ENCODE results near the gene ZNF236.
A peak's percentile ranks its signal among the peaks of the same experiment; 100 is the strongest.
"Not testable (repeated sequence)": the region's sequence is repeated elsewhere in the genome, so short reads cannot be mapped to it uniquely, and the experiment has no call there.

ZNF236 gene

GRCh38 chr18:76805221-76805620 lies 17.1 kb upstream of the ZNF236 start:
- H4K8ac ChIP-seq (ENCODE audit: low read depth, low read length), result no peak overlapping the region
- H3K14ac ChIP-seq (ENCODE audit: low read length), result no peak overlapping the region
- no peak overlapping the region for H3K27ac ChIP-seq (ENCODE audit: low read depth, low read length)
- no peaks in the 10 kb centered on the region for H3K9me3 ChIP-seq (ENCODE audit: insufficient read depth, low read depth, low read length)
- no peak overlapping the region for H2BK5ac ChIP-seq (ENCODE audit: low read depth, low read length, poor library complexity)
- no peak overlapping the region for H2BK12ac ChIP-seq (ENCODE audit: low read length)
- no peak overlapping the region for H3K18ac ChIP-seq (ENCODE audit: low read length)
- no peaks in the 10 kb centered on the region for H3K27me3 ChIP-seq (ENCODE audit: insufficient read depth, low read length)
- H3K36me3 ChIP-seq (ENCODE audit: control insufficient read depth in 1 of 2, insufficient read depth in 2 of 2, low read length in 2 of 2), result peaks cover 0 to 3% of the 10 kb centered on the region in 2 experiments
- no peak overlapping the region for H3K9ac ChIP-seq (ENCODE audit: low read length)
- H2AK5ac ChIP-seq (ENCODE audit: low read length), result no peak overlapping the region
- no peak overlapping the region for H4K91ac ChIP-seq (ENCODE audit: low read depth, low read length)
- peaks cover 0 to 2% of the 10 kb centered on the region in 2 experiments for H3K4me1 ChIP-seq (ENCODE audit: control insufficient read depth in 1 of 2, insufficient read depth in 2 of 2, low read length in 2 of 2)
- no peak overlapping the region for H3K4me3 ChIP-seq (ENCODE audit: low read depth, low read length)
- H3K79me2 ChIP-seq (ENCODE audit: control insufficient read depth, insufficient read depth, low read length, poor library complexity), result no peaks in the 10 kb centered on the region
- H3K4me2 ChIP-seq (ENCODE audit: low read length), result no peak overlapping the region
- WGBS (ENCODE audit: extremely low coverage, insufficient coverage, insufficient read length), result no CpG with 5 or more reads among the region's 7 CpGs
- no peak overlapping the region for H4K12ac ChIP-seq (ENCODE audit: low read depth, low read length)
- no peaks in the 10 kb centered on the region for H3K79me1 ChIP-seq (ENCODE audit: low read length)
- no peak overlapping the region for H3K23ac ChIP-seq (ENCODE audit: low read length)
- no peak overlapping the region for H3K4ac ChIP-seq (ENCODE audit: low read depth, low read length)
- no peak for DNase-seq
- no peak overlapping the region for H2BK120ac ChIP-seq (ENCODE audit: insufficient read depth, low read length, poor library complexity)
- H2AFZ ChIP-seq (ENCODE audit: insufficient read depth, low read length, poor library complexity), result no peak overlapping the region

- Histone ChIP-seq H3K36me3 (ENCODE audit: control insufficient read depth in 1 of 2, insufficient read depth in 2 of 2, low read length in 2 of 2) (peaks cover 0 to 3% of the 10 kb centered on the region in 2 experiments), H3K9ac (ENCODE audit: low read length) (no peak overlapping the region), H3K14ac (ENCODE audit: low read length) (no peak overlapping the region), H2BK5ac (ENCODE audit: low read depth, low read length, poor library complexity) (no peak overlapping the region), H4K12ac (ENCODE audit: low read depth, low read length) (no peak overlapping the region), H4K8ac (ENCODE audit: low read depth, low read length) (no peak overlapping the region), H2BK12ac (ENCODE audit: low read length) (no peak overlapping the region), H3K4me3 (ENCODE audit: low read depth, low read length) (no peak overlapping the region), H2BK120ac (ENCODE audit: insufficient read depth, low read length, poor library complexity) (no peak overlapping the region), H3K79me1 (ENCODE audit: low read length) (no peaks in the 10 kb centered on the region), H3K18ac (ENCODE audit: low read length) (no peak overlapping the region), H4K91ac (ENCODE audit: low read depth, low read length) (no peak overlapping the region), H3K79me2 (ENCODE audit: control insufficient read depth, insufficient read depth, low read length, poor library complexity) (no peaks in the 10 kb centered on the region), H3K4me1 (ENCODE audit: control insufficient read depth in 1 of 2, insufficient read depth in 2 of 2, low read length in 2 of 2) (peaks cover 0 to 2% of the 10 kb centered on the region in 2 experiments), H3K4ac (ENCODE audit: low read depth, low read length) (no peak overlapping the region), H2AK5ac (ENCODE audit: low read length) (no peak overlapping the region), H3K27ac (ENCODE audit: low read depth, low read length) (no peak overlapping the region), H3K27me3 (ENCODE audit: insufficient read depth, low read length) (no peaks in the 10 kb centered on the region), H3K23ac (ENCODE audit: low read length) (no peak overlapping the region), H3K4me2 (ENCODE audit: low read length) (no peak overlapping the region), H3K9me3 (ENCODE audit: insufficient read depth, low read depth, low read length) (no peaks in the 10 kb centered on the region), H2AFZ (ENCODE audit: insufficient read depth, low read length, poor library complexity) (no peak overlapping the region)
- peak; percentile 10 to 22 for DNase-seq
- WGBS (ENCODE audit: extremely low coverage, insufficient coverage, insufficient read length), result no CpG with 5 or more reads among the region's 7 CpGs
These were observed 16.1 kb upstream of the ZNF236 start for GRCh38 chr18:76806301-76806700.

GRCh38 chr18:76808561-76808960 lies 13.8 kb upstream of the ZNF236 start:
- no peaks in the 10 kb centered on the region for H3K27me3 ChIP-seq (ENCODE audit: insufficient read depth, low read length)
- H2AK5ac ChIP-seq (ENCODE audit: low read length), result no peak overlapping the region
- H3K4me3 ChIP-seq (ENCODE audit: low read depth, low read length), result no peak overlapping the region
- no CpG with 5 or more reads among the region's 10 CpGs for WGBS (ENCODE audit: extremely low coverage, insufficient coverage, insufficient read length)
- no peak overlapping the region for H3K4me2 ChIP-seq (ENCODE audit: low read length)
- H3K79me1 ChIP-seq (ENCODE audit: low read length), result peaks cover 2% of the 10 kb centered on the region
- no peak overlapping the region for H2BK12ac ChIP-seq (ENCODE audit: low read length)
- no peaks in the 10 kb centered on the region for H3K4me1 ChIP-seq (ENCODE audit: control insufficient read depth in 1 of 2, insufficient read depth in 2 of 2, low read length in 2 of 2)
- H3K14ac ChIP-seq (ENCODE audit: low read length), result no peak overlapping the region
- H3K36me3 ChIP-seq (ENCODE audit: control insufficient read depth in 1 of 2, insufficient read depth in 2 of 2, low read length in 2 of 2), result peaks cover 0 to 3% of the 10 kb centered on the region in 2 experiments
- H3K4ac ChIP-seq (ENCODE audit: low read depth, low read length), result no peak overlapping the region
- no peak overlapping the region for H4K8ac ChIP-seq (ENCODE audit: low read depth, low read length)
- H3K9ac ChIP-seq (ENCODE audit: low read length), result no peak overlapping the region
- H2BK120ac ChIP-seq (ENCODE audit: insufficient read depth, low read length, poor library complexity), result no peak overlapping the region
- no peaks in the 10 kb centered on the region for H3K9me3 ChIP-seq (ENCODE audit: insufficient read depth, low read depth, low read length)
- no peak overlapping the region for H4K91ac ChIP-seq (ENCODE audit: low read depth, low read length)
- no peak overlapping the region for H3K27ac ChIP-seq (ENCODE audit: low read depth, low read length)
- H4K12ac ChIP-seq (ENCODE audit: low read depth, low read length), result no peak overlapping the region
- DNase-seq, result no peak
- no peak overlapping the region for H3K18ac ChIP-seq (ENCODE audit: low read length)
- no peak overlapping the region for H2BK5ac ChIP-seq (ENCODE audit: low read depth, low read length, poor library complexity)
- no peaks in the 10 kb centered on the region for H3K79me2 ChIP-seq (ENCODE audit: control insufficient read depth, insufficient read depth, low read length, poor library complexity)
- H3K23ac ChIP-seq (ENCODE audit: low read length), result no peak overlapping the region
- no peak overlapping the region for H2AFZ ChIP-seq (ENCODE audit: insufficient read depth, low read length, poor library complexity)

DNA sequence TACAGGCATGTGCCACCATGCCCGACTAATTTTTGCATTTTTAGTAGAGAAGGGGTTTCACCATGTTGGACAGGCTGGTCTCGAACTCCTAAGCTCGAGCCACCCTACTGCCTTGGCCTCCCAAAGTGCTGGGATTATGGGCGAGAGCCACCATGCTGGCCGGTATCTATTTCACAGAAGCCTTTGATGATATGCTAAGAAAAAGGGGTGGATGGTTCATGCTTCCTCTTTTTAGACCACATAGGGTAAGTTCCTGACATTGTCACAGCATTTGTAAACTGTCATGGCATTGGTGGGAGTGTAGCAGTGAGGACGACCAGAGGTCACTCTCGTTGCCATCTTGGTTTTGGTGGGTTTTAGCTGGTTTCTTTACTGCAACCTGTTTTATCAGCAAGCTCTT lies 10.8 kb upstream of the ZNF236 start:
- not testable (repeated sequence) for H3K4me3 ChIP-seq (ENCODE audit: low read depth, low read length); H2BK5ac ChIP-seq (ENCODE audit: low read depth, low read length, poor library complexity); H2BK120ac ChIP-seq (ENCODE audit: insufficient read depth, low read length, poor library complexity); H2AK5ac ChIP-seq (ENCODE audit: low read length); H3K27ac ChIP-seq (ENCODE audit: low read depth, low read length); H3K4ac ChIP-seq (ENCODE audit: low read depth, low read length); H3K79me2 ChIP-seq (ENCODE audit: control insufficient read depth, insufficient read depth, low read length, poor library complexity); H3K4me2 ChIP-seq (ENCODE audit: low read length); H3K36me3 ChIP-seq (ENCODE audit: control insufficient read depth in 1 of 2, insufficient read depth in 2 of 2, low read length in 2 of 2); H3K79me1 ChIP-seq (ENCODE audit: low read length); H3K4me1 ChIP-seq (ENCODE audit: control insufficient read depth in 1 of 2, insufficient read depth in 2 of 2, low read length in 2 of 2); H3K27me3 ChIP-seq (ENCODE audit: insufficient read depth, low read length); H3K18ac ChIP-seq (ENCODE audit: low read length); H3K9me3 ChIP-seq (ENCODE audit: insufficient read depth, low read depth, low read length); H3K14ac ChIP-seq (ENCODE audit: low read length); DNase-seq; H3K23ac ChIP-seq (ENCODE audit: low read length); H4K91ac ChIP-seq (ENCODE audit: low read depth, low read length); H4K12ac ChIP-seq (ENCODE audit: low read depth, low read length); H2AFZ ChIP-seq (ENCODE audit: insufficient read depth, low read length, poor library complexity); H4K8ac ChIP-seq (ENCODE audit: low read depth, low read length); H2BK12ac ChIP-seq (ENCODE audit: low read length); H3K9ac ChIP-seq (ENCODE audit: low read length)
- no CpG with 5 or more reads among the region's 7 CpGs for WGBS (ENCODE audit: extremely low coverage, insufficient coverage, insufficient read length)
